Adrenal gland (tissue), 5 donors: ENCODE data around the gene MEGF11.

Experiments
- POLR2A ChIP-seq, 2 donors: fragments of 450-650 bp; IDR thresholded peaks; one replicate each; pipeline ENCODE4 v1.6.1; 2017; ENCODE audit warnings: antibody characterized with exemption in 2 of 2, mild to moderate bottlenecking in 2 of 2, moderate library complexity in 1 of 2
- TF ChIP-seq, protein P1 (sequence below), 6 experiments: fragments of 450-650 bp in 4 of 6; fragments of 200-600 bp in 2 of 6; sonication (generic) in 1 of 6; IDR thresholded peaks; 1 replicate in 5 of 6; 2 replicates in 1 of 6; pipeline versions ENCODE4 v1.5.1 to v1.8.0; 2016 to 2021; ENCODE audit warnings: antibody characterized with exemption in 6 of 6, mild to moderate bottlenecking in 2 of 6, moderate library complexity in 1 of 6
- donor health status: DM: no; HTN: no; CAD: no.

DNA sequence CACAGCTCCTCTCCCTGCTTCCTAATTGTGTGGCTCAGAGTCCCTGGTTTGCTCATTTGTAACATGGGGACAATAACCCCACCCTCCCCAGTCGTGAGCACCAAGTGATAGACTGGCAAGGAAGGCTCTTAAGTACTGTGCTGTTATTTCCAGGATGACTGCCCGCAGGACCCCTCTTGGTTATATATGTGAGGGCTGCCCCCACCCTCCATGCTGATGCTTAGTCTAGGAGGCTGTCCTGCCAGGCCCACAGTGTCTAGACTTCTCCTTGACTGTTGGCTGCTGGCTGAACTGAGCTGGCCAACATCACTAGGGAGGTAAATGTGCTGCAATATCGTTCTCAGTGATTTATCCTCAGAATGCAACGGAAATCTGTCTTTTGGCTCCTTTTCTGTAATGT, 339.2 kb downstream of the MEGF11 start:
- TF ChIP-seq, protein P1, sequence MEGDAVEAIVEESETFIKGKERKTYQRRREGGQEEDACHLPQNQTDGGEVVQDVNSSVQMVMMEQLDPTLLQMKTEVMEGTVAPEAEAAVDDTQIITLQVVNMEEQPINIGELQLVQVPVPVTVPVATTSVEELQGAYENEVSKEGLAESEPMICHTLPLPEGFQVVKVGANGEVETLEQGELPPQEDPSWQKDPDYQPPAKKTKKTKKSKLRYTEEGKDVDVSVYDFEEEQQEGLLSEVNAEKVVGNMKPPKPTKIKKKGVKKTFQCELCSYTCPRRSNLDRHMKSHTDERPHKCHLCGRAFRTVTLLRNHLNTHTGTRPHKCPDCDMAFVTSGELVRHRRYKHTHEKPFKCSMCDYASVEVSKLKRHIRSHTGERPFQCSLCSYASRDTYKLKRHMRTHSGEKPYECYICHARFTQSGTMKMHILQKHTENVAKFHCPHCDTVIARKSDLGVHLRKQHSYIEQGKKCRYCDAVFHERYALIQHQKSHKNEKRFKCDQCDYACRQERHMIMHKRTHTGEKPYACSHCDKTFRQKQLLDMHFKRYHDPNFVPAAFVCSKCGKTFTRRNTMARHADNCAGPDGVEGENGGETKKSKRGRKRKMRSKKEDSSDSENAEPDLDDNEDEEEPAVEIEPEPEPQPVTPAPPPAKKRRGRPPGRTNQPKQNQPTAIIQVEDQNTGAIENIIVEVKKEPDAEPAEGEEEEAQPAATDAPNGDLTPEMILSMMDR (IDR thresholded peaks at IDR 0.05): no peak
- no peak for TF ChIP-seq POLR2A (IDR thresholded peaks at IDR 0.05)
